HG02973 (cell line): ENCODE data around the gene PTCHD4.
"Not testable (repeated sequence)": the region's sequence is repeated elsewhere in the genome, so short reads cannot be mapped to it uniquely, and the experiment has no call there.

Experiments used
- ATAC-seq: cut with Tn5 transposase; IDR thresholded peaks from one replicate; pipeline ENCODE4 v1.9.1; 2021; ENCODE audit warnings: moderate library complexity; ENCODE audit not compliant: unreplicated experiment

Gene PTCHD4

GRCh38 chr6:48111143-48111506, at the start of gene PTCHD4:
TSS of gene PTCHD4 (minus strand) at chr6:48111197. CDS start at chr6:48068957, 42,240 bp downstream.
- no peak for ATAC-seq

DNA sequence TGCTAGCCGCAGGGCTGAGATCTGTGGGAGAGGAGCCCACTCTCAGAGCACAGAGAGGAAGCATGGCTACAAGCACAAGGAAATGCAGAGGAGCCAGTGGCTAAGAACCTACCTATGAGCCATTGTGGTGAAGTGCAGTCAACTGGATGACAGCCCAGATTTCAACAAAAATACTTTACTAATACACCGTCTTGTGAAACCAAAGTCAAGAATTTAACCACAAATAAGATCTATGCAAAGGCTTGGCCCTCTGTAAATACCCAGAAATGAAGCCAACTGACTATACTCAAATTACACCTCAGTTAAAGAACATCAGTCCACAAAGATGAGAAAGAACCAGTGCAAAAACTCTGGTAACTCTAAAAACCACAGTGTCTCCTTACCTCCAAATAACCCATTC, 40.1 kb upstream of the PTCHD4 start:
- ATAC-seq: no peak

GRCh38 chr6:48150701-48151100, 39.7 kb upstream of the PTCHD4 start:
- no peak for ATAC-seq

- no peak for ATAC-seq
Measured at GRCh38 chr6:48147051-48147450, 36.1 kb upstream of the PTCHD4 start.

DNA sequence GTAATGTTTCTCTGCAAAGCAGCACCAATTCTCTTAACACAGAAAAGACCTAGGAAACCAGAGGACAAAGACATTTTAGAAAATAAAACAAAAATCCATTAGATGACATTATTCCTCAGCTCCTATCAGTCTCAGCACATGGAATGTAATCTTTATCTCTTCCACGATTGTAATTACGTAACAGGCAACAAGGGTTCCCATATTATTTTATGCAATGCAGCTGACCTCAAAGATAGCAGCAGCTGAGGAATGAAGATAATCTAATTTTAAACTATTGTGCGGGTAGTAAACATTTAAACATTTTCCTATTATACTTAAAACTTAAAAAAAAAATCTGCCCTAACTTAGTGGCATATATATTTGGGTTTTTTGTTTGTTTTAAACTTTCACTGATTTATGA, 33.0 kb upstream of the PTCHD4 start:
- ATAC-seq: no peak

GRCh38 chr6:48141975-48142374, 31.0 kb upstream of the PTCHD4 start:
- no peak for ATAC-seq

- ATAC-seq: no peak
Measured at GRCh38 chr6:48139818-48140614, 29.0 kb upstream of the PTCHD4 start.

DNA sequence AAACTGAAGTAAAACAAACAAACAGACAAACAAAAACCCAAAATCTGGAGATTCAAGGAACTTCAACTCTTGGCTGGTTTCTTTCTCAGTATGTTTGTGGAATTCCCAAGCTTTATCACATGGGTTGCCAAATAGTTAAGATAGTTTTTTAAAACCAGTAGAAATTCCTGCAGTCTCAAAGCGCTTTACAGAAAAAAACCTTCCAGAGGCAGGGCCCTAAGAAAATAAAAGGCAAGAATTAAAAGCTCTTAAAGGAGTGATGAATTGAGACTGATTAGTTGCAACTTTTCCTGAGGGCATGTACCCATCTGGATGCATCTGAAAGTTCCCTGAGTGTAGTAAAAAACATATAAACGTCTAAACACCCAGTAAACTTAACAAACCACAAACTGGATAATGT, 25.9 kb upstream of the PTCHD4 start:
- no peak for ATAC-seq

- no peak for ATAC-seq
Measured at GRCh38 chr6:48135323-48136084, 24.5 kb upstream of the PTCHD4 start.

DNA sequence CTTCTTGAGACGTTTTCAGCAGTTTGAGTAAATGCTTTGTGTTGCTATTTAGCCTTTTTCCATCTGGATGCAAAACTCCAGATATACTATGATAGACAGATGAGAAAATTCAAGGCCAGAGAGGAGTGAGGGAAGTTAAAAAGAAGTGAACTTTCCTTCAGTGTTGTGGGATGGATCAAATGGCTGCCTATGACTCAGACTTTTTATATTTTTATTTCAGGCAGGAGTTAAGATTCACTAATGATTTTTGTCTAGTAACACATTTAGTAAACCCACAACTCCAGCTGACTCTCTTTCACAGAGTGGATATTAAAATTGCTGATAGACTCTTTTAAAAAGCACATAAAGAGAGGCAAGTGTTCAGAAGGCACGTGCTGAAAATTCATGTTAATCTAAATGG, 23.2 kb upstream of the PTCHD4 start:
- no peak for ATAC-seq

- ATAC-seq: no peak
Measured at GRCh38 chr6:48123601-48124000, 12.6 kb upstream of the PTCHD4 start.

GRCh38 chr6:48121983-48122749, 11.2 kb upstream of the PTCHD4 start:
- ATAC-seq: not testable (repeated sequence)

DNA sequence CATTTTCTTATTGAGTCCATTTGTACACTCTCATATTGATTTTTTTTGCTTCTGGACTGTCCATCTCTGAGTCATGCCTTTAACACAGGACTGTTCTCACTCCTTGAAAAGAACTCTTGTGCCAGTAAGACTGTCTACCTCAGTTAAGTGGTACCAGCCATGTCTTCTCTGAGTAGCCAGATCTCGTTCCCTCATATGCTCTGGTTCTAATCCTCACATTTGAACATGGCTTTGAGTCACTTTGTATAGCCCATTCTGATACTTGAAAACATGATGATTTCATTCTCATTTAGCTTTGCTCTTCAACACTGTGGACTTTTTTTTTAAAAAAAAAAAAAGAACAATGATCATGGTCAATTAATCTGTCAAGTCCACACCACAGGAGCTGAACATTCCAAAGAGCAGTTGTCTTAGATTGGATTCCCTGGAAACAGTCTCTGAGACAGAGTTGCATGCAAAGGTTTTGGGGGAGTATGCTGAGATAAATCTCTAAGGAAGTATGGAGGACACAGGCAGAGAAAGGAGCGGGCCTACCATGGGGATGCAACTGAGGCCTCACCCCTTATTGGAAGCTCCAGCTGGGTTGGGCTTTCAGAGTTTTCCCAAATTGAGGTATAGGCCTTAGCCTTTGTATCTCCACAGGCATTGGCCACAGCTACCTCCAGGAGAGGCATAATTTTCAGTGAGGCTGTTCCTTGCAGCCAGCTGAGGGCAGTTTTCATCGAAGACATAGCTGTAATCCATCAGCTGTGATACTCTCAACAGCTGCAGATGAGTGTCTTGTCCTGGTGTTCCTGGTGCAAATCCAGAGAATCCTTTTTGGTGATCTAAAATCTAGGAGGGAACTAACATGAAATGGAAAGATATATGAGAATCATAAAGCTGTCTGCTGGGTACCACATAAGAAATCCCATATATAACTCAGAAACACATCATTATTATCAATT, 6.0 kb upstream of the PTCHD4 start:
- ATAC-seq: no peak

- ATAC-seq: no peak
Measured at GRCh38 chr6:48113130-48113529, 2.1 kb upstream of the PTCHD4 start.

GRCh38 chr6:48111575-48111974, 578 bp upstream of the PTCHD4 start:
- ATAC-seq: no peak

- ATAC-seq: no peak
Measured at GRCh38 chr6:48110436-48111142, 408 bp downstream of the PTCHD4 start.

DNA sequence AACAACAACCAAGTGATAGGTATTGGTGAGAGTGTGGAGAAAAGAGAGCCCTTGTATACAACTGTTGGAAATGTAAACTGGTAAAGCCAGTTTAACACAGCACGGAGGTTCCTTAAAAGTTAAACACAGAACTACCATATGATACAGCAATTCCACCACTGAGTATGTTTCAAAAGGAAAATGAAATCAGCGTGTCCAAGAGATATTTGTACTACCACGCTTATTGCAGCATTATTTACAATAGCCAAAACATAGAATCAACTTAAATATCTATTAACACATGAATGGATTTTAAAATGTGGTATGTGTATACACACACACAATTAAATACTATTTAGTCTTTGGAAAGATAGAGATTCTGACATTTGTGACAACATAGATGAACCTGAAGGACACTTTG, 1.1 kb downstream of the PTCHD4 start:
- no peak for ATAC-seq

DNA sequence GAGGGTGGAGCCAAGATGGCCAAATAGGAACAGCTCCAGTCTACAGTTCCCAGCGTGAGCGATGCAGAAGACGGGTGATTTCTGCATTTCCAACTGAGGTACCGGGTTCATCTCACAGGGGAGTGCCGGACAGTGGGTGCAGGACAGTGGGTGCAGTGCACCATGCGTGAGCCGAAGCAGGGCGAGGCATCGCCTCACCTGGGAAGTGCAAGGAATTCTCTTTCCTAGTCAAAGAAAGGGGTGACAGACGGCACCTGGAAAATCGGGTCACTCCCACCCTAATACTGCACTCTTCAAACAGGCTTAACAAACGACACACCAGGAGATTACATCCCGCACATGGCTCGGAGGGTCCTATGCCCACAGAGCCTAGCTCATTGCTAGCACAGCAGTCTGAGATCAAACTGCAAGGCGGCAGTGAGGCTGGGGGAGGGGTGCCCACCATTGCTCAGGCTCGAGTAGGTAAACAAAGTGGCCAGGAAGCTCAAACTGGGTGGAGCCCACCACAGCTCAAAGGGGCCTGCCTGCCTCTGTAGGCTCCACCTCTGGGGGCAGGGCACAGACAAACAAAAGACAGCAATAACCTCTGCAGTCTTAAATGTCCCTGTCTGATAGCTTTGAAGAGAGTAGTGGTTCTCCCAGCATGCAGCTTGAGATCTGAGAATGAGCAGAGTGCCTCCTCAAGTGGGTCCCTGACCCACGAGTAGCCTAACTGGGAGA, 8.4 kb downstream of the PTCHD4 start:
- ATAC-seq: not testable (repeated sequence)

GRCh38 chr6:48101290-48101689, 9.7 kb downstream of the PTCHD4 start:
- ATAC-seq: peak; percentile 85
